ENCODE measurements around the gene PHF5A.

- TF ChIP-seq POLR2A (IDR thresholded peaks at IDR 0.05; ENCODE audit: low read length), result no peak
- no peak for TF ChIP-seq GATA1 (IDR thresholded peaks at IDR 0.05; ENCODE audit: low read depth, low read length)
Observed at GRCh38 chr22:41518048-41518347, 49.5 kb upstream of the PHF5A start.

Data from erythroblast (primary cell).